Astrocyte of the spinal cord (primary cell): ENCODE results near the gene MTA1.

Experiments used
- DNase-seq: peaks from one replicate; pipeline ENCODE4 v3.0.0; 2011; ENCODE audit warnings: low read depth, low spot score
- H3K4me3 ChIP-seq: 2 replicates; pipeline ENCODE4 v1.5.1; 2011; ENCODE audit warnings: low read depth, mild to moderate bottlenecking, low read length, moderate library complexity
- in situ Hi-C: cut with HindIII; loops from 2 replicates; pipeline ENCODE4 v1.10.0; 2017; ENCODE audit warnings: low sequenced_read_pairs
- TF ChIP-seq, protein P1 (sequence below): IDR thresholded peaks from 2 replicates; pipeline ENCODE4 v1.5.1; 2012; ENCODE audit warnings: low read depth, mild to moderate bottlenecking, low read length, inconsistent platforms

Gene MTA1

GRCh38 chr14:105432657-105433056 lies 13.0 kb downstream of the MTA1 start:
- TF ChIP-seq, protein P1, sequence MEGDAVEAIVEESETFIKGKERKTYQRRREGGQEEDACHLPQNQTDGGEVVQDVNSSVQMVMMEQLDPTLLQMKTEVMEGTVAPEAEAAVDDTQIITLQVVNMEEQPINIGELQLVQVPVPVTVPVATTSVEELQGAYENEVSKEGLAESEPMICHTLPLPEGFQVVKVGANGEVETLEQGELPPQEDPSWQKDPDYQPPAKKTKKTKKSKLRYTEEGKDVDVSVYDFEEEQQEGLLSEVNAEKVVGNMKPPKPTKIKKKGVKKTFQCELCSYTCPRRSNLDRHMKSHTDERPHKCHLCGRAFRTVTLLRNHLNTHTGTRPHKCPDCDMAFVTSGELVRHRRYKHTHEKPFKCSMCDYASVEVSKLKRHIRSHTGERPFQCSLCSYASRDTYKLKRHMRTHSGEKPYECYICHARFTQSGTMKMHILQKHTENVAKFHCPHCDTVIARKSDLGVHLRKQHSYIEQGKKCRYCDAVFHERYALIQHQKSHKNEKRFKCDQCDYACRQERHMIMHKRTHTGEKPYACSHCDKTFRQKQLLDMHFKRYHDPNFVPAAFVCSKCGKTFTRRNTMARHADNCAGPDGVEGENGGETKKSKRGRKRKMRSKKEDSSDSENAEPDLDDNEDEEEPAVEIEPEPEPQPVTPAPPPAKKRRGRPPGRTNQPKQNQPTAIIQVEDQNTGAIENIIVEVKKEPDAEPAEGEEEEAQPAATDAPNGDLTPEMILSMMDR, result no peak
- H3K4me3 ChIP-seq, result no peak overlapping the region
- no peak for DNase-seq
- in situ Hi-C loops, result no loop called here

DNA sequence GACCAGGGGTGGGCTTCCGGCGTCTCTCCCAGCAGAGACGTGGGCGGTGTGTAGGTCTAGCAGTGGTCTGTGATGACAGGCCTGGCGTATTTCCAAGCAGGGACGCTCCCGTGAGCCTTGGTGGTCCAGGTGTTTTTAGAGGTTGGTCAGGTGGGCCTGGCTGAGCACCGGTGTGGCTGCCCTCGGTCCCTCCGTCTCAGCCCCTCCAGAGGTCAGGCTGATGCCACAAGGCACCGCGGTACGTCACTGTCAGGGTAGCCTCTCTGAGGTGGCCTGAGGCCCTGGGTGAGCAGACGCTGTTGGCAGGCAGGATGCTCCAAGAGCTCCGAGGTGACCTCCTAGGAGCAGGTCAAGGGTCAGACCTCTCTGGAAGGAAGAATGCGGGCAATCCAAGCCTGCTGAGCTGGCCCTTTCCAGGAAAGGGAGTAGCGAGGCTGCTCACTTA lies 13.6 kb downstream of the MTA1 start:
- H3K4me3 ChIP-seq, result no peak overlapping the region
- no peak for DNase-seq
- TF ChIP-seq, protein P1, result no peak
- in situ Hi-C loops, result no loop called here

DNA sequence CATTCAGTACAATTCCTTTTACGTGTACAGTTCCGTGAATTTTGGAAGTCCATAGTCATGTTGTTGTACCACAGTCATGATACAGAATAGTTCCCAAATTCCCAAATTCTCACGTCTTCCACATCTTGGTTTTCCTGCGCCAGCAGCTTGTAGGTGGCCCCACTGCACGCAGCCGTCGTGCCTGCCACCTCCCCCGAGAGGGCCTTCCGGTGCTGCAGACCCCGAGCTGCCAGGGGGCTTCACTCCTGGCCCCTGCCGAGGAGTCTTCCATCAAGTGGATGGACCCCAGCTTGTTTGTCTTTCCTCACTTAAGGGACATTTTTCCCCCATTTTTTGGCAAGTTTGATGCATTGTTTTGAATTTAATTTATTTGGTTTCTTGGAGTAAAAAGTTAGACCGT lies 16.8 kb downstream of the MTA1 start:
- TF ChIP-seq, protein P1, result no peak
- in situ Hi-C loops, result no loop called here
- no peak for DNase-seq
- H3K4me3 ChIP-seq, result no peak overlapping the region

- no peak for DNase-seq
- TF ChIP-seq, protein P1, result no peak
- in situ Hi-C loops, result no loop called here
- H3K4me3 ChIP-seq, result no peak overlapping the region
Observed at GRCh38 chr14:105436891-105437722, 17.5 kb downstream of the MTA1 start.

DNA sequence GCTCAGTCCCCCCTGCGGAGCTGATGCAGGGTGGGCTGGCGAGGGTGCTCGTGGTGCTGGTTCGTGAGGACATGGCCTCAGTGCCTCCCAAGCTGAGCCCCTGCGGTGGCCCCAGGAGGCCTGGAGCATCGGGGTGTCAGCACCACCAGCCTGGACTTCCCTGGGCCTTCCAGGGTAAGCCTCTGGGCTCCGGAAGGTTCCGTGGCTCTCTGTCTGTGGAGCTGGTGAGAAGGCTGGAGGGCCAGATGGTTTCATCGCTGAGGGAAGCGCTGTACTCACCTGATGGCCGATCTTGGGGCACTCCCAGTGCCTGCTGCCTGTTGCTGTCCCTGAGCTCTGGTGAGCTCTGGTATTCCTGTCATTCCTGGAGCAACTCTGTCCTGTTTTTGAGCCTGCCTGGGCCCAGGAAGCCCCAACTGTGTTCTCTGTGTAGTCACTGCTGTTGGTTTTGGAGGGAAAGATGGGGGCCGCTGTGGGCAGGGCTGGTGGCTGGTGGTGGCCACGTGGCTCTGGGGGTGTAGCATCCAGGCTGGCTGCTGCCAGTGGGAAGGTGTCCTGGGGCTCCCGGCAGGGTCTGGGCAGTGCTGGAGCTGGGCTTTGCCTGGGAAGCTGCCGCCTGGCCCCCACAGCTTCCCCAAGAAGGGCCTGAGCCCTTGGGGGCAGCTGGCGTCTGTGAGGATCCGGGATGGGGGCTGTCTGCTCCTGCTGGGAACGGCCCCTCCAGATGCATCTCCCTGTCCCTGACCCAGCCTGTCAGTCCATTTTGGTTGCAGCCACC lies 18.3 kb downstream of the MTA1 start:
- TF ChIP-seq, protein P1, result no peak
- DNase-seq, result no peak
- no peak overlapping the region for H3K4me3 ChIP-seq
- in situ Hi-C loops, result no loop called here

DNA sequence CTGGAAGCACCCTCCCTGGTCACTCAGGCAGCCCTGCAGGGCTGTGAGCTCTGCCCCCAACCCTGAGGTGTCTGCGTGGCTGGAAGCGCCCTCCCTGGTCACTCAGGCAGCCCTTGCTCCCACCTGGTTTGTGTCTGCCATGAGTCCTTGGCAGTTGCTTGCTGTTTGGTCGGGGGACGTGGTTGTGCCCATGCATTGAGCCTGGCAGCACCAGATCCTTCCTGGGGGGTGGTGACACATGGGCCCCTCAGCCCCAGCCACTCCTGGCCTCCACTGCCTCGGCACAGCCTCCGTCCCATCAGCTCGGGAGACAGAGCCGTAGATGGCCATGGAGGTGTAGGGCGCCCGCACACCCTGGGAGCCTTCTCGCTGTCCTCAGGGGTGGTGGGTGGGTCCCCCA lies 19.6 kb downstream of the MTA1 start:
- in situ Hi-C loops, result no loop called here
- no peak overlapping the region for H3K4me3 ChIP-seq
- TF ChIP-seq, protein P1, result no peak
- DNase-seq, result no peak
